HEK293 (cell line): ENCODE results near the gene ZNF488.

ENCODE experiments used
- GLI4 ChIP-seq: fragments of 450-650 bp; formaldehyde crosslinking; IDR thresholded peaks from 2 replicates; pipeline ENCODE4 v1.5.1; 2016; ENCODE audit warnings: missing biosample characterization, missing genetic modification characterization
- IKZF3 ChIP-seq: fragments of 450-650 bp; IDR thresholded peaks from 2 replicates; pipeline ENCODE4 v1.5.0; 2018; ENCODE audit warnings: missing biosample characterization, mild to moderate bottlenecking, missing genetic modification characterization, moderate library complexity
- KLF1 ChIP-seq: fragments of 450-650 bp; formaldehyde crosslinking; IDR thresholded peaks from 2 replicates; pipeline ENCODE4 v1.5.1; 2016; ENCODE audit warnings: missing biosample characterization, missing genetic modification characterization
- KLF16 ChIP-seq: fragments of 450-650 bp; formaldehyde crosslinking; IDR thresholded peaks from 2 replicates; pipeline ENCODE4 v1.5.1; 2017; ENCODE audit warnings: missing biosample characterization, missing genetic modification characterization
- SP7 ChIP-seq: fragments of 450-650 bp; formaldehyde crosslinking; IDR thresholded peaks from 2 replicates; pipeline ENCODE4 v1.5.1; 2016; ENCODE audit warnings: missing biosample characterization, missing genetic modification characterization
- ZBTB8A ChIP-seq: fragments of 450-650 bp; formaldehyde crosslinking; IDR thresholded peaks from 2 replicates; pipeline ENCODE4 v1.5.1; 2016; ENCODE audit warnings: missing biosample characterization, missing genetic modification characterization
- ZFP37 ChIP-seq: fragments of 450-650 bp; formaldehyde crosslinking; IDR thresholded peaks from 2 replicates; pipeline ENCODE4 v1.5.1; 2016; ENCODE audit warnings: missing biosample characterization, missing genetic modification characterization
- ZNF114 ChIP-seq: fragments of 450-650 bp; formaldehyde crosslinking; IDR thresholded peaks from 2 replicates; pipeline ENCODE4 v1.5.0; 2017; ENCODE audit warnings: missing biosample characterization, missing genetic modification characterization
- ZNF211 ChIP-seq: fragments of 450-650 bp; formaldehyde crosslinking; IDR thresholded peaks from 2 replicates; pipeline ENCODE4 v1.5.1; 2016; ENCODE audit warnings: low read depth, missing biosample characterization, missing genetic modification characterization
- ZNF214 ChIP-seq: fragments of 450-650 bp; formaldehyde crosslinking; IDR thresholded peaks from 2 replicates; pipeline ENCODE4 v1.5.1; 2017; ENCODE audit warnings: missing biosample characterization, mild to moderate bottlenecking, missing genetic modification characterization, borderline replicate concordance
- ZNF24 ChIP-seq: fragments of 450-650 bp; formaldehyde crosslinking; IDR thresholded peaks from 2 replicates; pipeline ENCODE4 v1.5.1; 2016; ENCODE audit warnings: missing biosample characterization, missing genetic modification characterization
- ZNF354C ChIP-seq: fragments of 450-650 bp; formaldehyde crosslinking; IDR thresholded peaks from 2 replicates; pipeline ENCODE4 v1.5.1; 2016; ENCODE audit warnings: missing biosample characterization, missing genetic modification characterization, low read depth, borderline replicate concordance
- ZNF37A ChIP-seq: fragments of 450-650 bp; IDR thresholded peaks from 2 replicates; pipeline ENCODE4 v1.5.1; 2018; ENCODE audit warnings: missing biosample characterization, missing genetic modification characterization
- ZNF530 ChIP-seq: fragments of 450-650 bp; formaldehyde crosslinking; IDR thresholded peaks from 2 replicates; pipeline ENCODE4 v1.5.1; 2016; ENCODE audit warnings: low read depth, missing biosample characterization, missing genetic modification characterization
- ZNF654 ChIP-seq: fragments of 450-650 bp; formaldehyde crosslinking; IDR thresholded peaks from 2 replicates; pipeline ENCODE4 v1.5.1; 2016; ENCODE audit warnings: low read depth, missing biosample characterization, missing genetic modification characterization
- TF ChIP-seq, protein P1 (sequence below): fragments of 450-650 bp; formaldehyde crosslinking; IDR thresholded peaks from 2 replicates; pipeline ENCODE4 v1.5.1; 2016; ENCODE audit warnings: missing biosample characterization, missing genetic modification characterization
- TF ChIP-seq, protein P2 (sequence below): fragments of 450-650 bp; formaldehyde crosslinking; IDR thresholded peaks from 2 replicates; pipeline ENCODE4 v1.5.1; 2016; ENCODE audit warnings: missing biosample characterization, missing genetic modification characterization
- TF ChIP-seq, protein P3 (sequence below): fragments of 450-650 bp; formaldehyde crosslinking; IDR thresholded peaks from 2 replicates; pipeline ENCODE4; 2016; ENCODE audit warnings: missing biosample characterization, missing genetic modification characterization
- TF ChIP-seq, protein P4 (sequence below): fragments of 450-650 bp; formaldehyde crosslinking; IDR thresholded peaks from 2 replicates; pipeline ENCODE4 v1.5.1; 2016; ENCODE audit warnings: missing biosample characterization, missing genetic modification characterization
- TF ChIP-seq, protein P5 (sequence below): fragments of 450-650 bp; formaldehyde crosslinking; IDR thresholded peaks from 2 replicates; pipeline ENCODE4 v1.5.1; 2016; ENCODE audit warnings: missing biosample characterization, missing genetic modification characterization
- TF ChIP-seq, protein P6 (sequence below): fragments of 450-650 bp; IDR thresholded peaks from 2 replicates; pipeline ENCODE4 v1.5.1; 2018; ENCODE audit warnings: missing biosample characterization, missing genetic modification characterization
- TF ChIP-seq, protein P7 (sequence below): fragments of 450-650 bp; formaldehyde crosslinking; IDR thresholded peaks from 2 replicates; pipeline ENCODE4 v1.5.1; 2016; ENCODE audit warnings: missing biosample characterization, missing genetic modification characterization, low read depth

The ZNF488 gene

DNA sequence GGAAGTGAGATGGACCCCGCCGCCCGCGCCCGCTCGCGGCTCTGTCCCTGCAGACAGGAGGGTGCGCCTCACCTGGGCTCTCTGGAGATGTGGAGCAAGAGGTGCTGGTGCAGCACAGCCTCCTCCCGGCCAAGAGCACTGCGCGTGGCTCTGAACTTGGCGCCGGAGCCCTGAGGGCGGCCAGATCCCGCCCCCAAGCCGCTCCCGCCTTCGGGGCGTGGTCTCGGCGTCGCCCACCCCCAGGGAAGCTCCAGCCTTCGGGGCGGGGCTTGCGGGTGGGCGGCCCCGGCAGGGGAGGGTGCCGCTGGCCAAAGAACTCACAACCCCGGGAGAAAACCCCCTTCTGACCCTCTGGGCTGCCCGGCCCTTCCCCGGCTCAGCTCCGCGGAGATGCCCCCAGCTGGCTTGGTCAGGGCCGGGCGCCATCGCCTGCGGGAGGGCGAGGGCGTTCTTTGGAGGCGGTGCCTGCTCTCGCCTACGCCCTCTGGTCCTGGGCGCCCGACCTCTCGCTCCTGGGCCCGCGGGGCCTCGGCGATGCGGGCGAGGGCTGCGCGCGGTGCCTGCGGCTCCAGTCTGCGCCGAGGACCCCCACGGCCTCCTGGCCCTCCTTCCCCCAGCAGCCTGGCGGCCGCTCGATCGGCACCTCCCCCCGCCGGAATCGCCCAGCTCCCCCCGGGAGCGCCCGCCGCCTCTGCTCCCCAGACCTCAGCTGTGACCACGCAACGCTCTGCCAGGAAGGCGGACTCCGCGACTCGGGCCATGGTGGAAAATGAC is at the start of gene ZNF488 (continued):
- TF ChIP-seq, protein P1, sequence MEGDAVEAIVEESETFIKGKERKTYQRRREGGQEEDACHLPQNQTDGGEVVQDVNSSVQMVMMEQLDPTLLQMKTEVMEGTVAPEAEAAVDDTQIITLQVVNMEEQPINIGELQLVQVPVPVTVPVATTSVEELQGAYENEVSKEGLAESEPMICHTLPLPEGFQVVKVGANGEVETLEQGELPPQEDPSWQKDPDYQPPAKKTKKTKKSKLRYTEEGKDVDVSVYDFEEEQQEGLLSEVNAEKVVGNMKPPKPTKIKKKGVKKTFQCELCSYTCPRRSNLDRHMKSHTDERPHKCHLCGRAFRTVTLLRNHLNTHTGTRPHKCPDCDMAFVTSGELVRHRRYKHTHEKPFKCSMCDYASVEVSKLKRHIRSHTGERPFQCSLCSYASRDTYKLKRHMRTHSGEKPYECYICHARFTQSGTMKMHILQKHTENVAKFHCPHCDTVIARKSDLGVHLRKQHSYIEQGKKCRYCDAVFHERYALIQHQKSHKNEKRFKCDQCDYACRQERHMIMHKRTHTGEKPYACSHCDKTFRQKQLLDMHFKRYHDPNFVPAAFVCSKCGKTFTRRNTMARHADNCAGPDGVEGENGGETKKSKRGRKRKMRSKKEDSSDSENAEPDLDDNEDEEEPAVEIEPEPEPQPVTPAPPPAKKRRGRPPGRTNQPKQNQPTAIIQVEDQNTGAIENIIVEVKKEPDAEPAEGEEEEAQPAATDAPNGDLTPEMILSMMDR (tag by site-specific recombination) = peak; percentile 53; the same call in 1 of the 2 replicates
- TF ChIP-seq, protein P2, sequence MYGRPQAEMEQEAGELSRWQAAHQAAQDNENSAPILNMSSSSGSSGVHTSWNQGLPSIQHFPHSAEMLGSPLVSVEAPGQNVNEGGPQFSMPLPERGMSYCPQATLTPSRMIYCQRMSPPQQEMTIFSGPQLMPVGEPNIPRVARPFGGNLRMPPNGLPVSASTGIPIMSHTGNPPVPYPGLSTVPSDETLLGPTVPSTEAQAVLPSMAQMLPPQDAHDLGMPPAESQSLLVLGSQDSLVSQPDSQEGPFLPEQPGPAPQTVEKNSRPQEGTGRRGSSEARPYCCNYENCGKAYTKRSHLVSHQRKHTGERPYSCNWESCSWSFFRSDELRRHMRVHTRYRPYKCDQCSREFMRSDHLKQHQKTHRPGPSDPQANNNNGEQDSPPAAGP = no peak
- TF ChIP-seq ZBTB8A (tag by site-specific recombination) = peak; percentile 95
- TF ChIP-seq ZNF654 = no peak
- TF ChIP-seq, protein P3, sequence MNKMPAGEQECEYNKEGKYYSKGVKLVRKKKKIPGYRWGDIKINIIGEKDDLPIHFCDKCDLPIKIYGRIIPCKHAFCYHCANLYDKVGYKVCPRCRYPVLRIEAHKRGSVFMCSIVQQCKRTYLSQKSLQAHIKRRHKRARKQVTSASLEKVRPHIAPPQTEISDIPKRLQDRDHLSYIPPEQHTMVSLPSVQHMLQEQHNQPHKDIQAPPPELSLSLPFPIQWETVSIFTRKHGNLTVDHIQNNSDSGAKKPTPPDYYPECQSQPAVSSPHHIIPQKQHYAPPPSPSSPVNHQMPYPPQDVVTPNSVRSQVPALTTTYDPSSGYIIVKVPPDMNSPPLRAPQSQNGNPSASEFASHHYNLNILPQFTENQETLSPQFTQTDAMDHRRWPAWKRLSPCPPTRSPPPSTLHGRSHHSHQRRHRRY (tag by site-specific recombination) = no peak
- peak; percentile 43 for TF ChIP-seq SP7
- TF ChIP-seq, protein P4, sequence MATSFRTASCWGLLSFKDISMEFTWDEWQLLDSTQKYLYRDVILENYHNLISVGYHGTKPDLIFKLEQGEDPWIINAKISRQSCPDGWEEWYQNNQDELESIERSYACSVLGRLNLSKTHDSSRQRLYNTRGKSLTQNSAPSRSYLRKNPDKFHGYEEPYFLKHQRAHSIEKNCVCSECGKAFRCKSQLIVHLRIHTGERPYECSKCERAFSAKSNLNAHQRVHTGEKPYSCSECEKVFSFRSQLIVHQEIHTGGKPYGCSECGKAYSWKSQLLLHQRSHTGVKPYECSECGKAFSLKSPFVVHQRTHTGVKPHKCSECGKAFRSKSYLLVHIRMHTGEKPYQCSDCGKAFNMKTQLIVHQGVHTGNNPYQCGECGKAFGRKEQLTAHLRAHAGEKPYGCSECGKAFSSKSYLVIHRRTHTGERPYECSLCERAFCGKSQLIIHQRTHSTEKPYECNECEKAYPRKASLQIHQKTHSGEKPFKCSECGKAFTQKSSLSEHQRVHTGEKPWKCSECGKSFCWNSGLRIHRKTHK = no peak
- peak; percentile 64 for TF ChIP-seq KLF1 (tag by site-specific recombination)
- TF ChIP-seq, protein P5, sequence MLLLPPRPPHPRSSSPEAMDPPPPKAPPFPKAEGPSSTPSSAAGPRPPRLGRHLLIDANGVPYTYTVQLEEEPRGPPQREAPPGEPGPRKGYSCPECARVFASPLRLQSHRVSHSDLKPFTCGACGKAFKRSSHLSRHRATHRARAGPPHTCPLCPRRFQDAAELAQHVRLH (tag by site-specific recombination) = no peak
- no peak for TF ChIP-seq GLI4 (tag by site-specific recombination)
- no peak for TF ChIP-seq ZNF354C (tag by site-specific recombination)
- TF ChIP-seq ZNF530 (tag by site-specific recombination) = no peak
- TF ChIP-seq ZNF114 (tag by site-specific recombination) = no peak
- no peak for TF ChIP-seq ZNF37A
- TF ChIP-seq, protein P6, sequence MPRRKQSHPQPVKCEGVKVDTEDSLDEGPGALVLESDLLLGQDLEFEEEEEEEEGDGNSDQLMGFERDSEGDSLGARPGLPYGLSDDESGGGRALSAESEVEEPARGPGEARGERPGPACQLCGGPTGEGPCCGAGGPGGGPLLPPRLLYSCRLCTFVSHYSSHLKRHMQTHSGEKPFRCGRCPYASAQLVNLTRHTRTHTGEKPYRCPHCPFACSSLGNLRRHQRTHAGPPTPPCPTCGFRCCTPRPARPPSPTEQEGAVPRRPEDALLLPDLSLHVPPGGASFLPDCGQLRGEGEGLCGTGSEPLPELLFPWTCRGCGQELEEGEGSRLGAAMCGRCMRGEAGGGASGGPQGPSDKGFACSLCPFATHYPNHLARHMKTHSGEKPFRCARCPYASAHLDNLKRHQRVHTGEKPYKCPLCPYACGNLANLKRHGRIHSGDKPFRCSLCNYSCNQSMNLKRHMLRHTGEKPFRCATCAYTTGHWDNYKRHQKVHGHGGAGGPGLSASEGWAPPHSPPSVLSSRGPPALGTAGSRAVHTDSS = no peak
- TF ChIP-seq ZFP37 (tag by site-specific recombination) = 0 out of 2 replicates have a peak, but pooled peaks have one; percentile 69
- TF ChIP-seq IKZF3 (tag by site-specific recombination) = no peak; the same call in 1 of the 2 replicates
- TF ChIP-seq ZNF24 (tag by site-specific recombination) = no peak
- no peak for TF ChIP-seq ZNF211 (tag by site-specific recombination)
- no peak for TF ChIP-seq ZNF214 (tag by site-specific recombination)
- TF ChIP-seq KLF16 (tag by site-specific recombination) = 0 out of 2 replicates have a peak, but pooled peaks have one; percentile 26
- TF ChIP-seq, protein P7, sequence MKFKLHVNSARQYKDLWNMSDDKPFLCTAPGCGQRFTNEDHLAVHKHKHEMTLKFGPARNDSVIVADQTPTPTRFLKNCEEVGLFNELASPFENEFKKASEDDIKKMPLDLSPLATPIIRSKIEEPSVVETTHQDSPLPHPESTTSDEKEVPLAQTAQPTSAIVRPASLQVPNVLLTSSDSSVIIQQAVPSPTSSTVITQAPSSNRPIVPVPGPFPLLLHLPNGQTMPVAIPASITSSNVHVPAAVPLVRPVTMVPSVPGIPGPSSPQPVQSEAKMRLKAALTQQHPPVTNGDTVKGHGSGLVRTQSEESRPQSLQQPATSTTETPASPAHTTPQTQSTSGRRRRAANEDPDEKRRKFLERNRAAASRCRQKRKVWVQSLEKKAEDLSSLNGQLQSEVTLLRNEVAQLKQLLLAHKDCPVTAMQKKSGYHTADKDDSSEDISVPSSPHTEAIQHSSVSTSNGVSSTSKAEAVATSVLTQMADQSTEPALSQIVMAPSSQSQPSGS (tag by site-specific recombination) = no peak
- TF ChIP-seq, all 188 proteins: peak for 38
